HG03469 (cell line): Measurements from ENCODE around the gene MRPL58.

Experiments used
- ATAC-seq: cut with Tn5 transposase; IDR thresholded peaks from one replicate; pipeline ENCODE4 v1.9.1; 2021; ENCODE audit warnings: mild to moderate bottlenecking, moderate library complexity, moderate number of reproducible peaks; ENCODE audit not compliant: unreplicated experiment

The MRPL58 gene

GRCh38 chr17:75069783-75070182 lies 57.3 kb downstream of the MRPL58 start:
- ATAC-seq, result no peak
